Hepatocyte (in vitro differentiated cells): ENCODE data around the gene STAT4. TPM values are rescaled to one million over a fixed set of nuclear protein-coding genes. Genes with fewer than 3 reads are reported as not detected.

Experiments used
- DNase-seq: peaks from one replicate; pipeline ENCODE4 v3.0.0-alpha.2; 2016; ENCODE audit warnings: low spot score
- H2AFZ ChIP-seq: fragments of 200-600 bp; sonication (generic); 2 replicates; pipeline ENCODE4 v1.6.0; 2016; ENCODE audit warnings: antibody characterized with exemption, mild to moderate bottlenecking
- H3K27ac ChIP-seq: fragments of 200-600 bp; sonication (generic); 2 replicates; pipeline ENCODE4 v1.5.1; 2016; ENCODE audit warnings: mild to moderate bottlenecking
- H3K27me3 ChIP-seq: fragments of 200-600 bp; sonication (generic); 2 replicates; pipeline ENCODE4 v1.6.1; 2016
- H3K36me3 ChIP-seq: fragments of 200-600 bp; sonication (generic); replicated peaks from 2 replicates; pipeline ENCODE4 v1.5.1; 2016; ENCODE audit warnings: low read depth; ENCODE audit not compliant: insufficient read depth
- H3K4me1 ChIP-seq: fragments of 200-600 bp; sonication (generic); 2 replicates; pipeline ENCODE4 v1.5.1; 2016; ENCODE audit warnings: mild to moderate bottlenecking, moderate library complexity; ENCODE audit not compliant: insufficient read depth
- H3K4me2 ChIP-seq: fragments of 200-600 bp; sonication (generic); 2 replicates; pipeline ENCODE4 v1.6.0; 2016
- H3K4me3 ChIP-seq: fragments of 200-600 bp; sonication (generic); 2 replicates; pipeline ENCODE4 v1.5.1; 2016; ENCODE audit warnings: mild to moderate bottlenecking
- H3K79me2 ChIP-seq: fragments of 200-600 bp; sonication (generic); 2 replicates; pipeline ENCODE4 v1.6.0; 2017; ENCODE audit warnings: mild to moderate bottlenecking
- H3K9me2 ChIP-seq: fragments of 200-600 bp; sonication (generic); replicated peaks from 2 replicates; pipeline ENCODE4 v1.6.0; 2017; ENCODE audit warnings: mild to moderate bottlenecking; ENCODE audit not compliant: insufficient read depth
- H3K9me3 ChIP-seq: fragments of 200-600 bp; sonication (generic); 2 replicates; pipeline ENCODE4 v1.5.1; 2016; ENCODE audit warnings: low read depth, mild to moderate bottlenecking
- H4K20me1 ChIP-seq: fragments of 200-600 bp; sonication (generic); 2 replicates; pipeline ENCODE4 v1.6.0; 2016; ENCODE audit warnings: mild to moderate bottlenecking; ENCODE audit not compliant: insufficient read depth, poor library complexity, severe bottlenecking
- EZH2 ChIP-seq: fragments of 200-600 bp; sonication (generic); IDR thresholded peaks from 2 replicates; pipeline ENCODE4 v1.6.1; 2016; ENCODE audit warnings: antibody characterized with exemption, mild to moderate bottlenecking, borderline replicate concordance
- EZH2phosphoT487 ChIP-seq: fragments of 200-600 bp; sonication (generic); IDR thresholded peaks from one replicate; pipeline ENCODE4 v1.6.1; 2018; ENCODE audit warnings: antibody characterized with exemption, mild to moderate bottlenecking, low read depth, moderate library complexity; ENCODE audit not compliant: unreplicated experiment, severe bottlenecking
- WGBS: methylation state at CpG from one replicate; pipeline ENCODE4 v1.1.6; 2016; ENCODE audit warnings: low lambda C conversion rate; ENCODE audit errors: missing lambda C conversion rate; 5-methylcytosine and 5-hydroxymethylcytosine counted together
- polyA plus RNA-seq: library from polyadenylated mRNA; unstranded; fragments of >200 nt; fragmentation: Nextera tagmentation; extraction: Ambion mirVana; gene quantifications from 2 replicates; pipeline ENCODE4 v1.2.1, GENCODE V29; 2016
- total RNA-seq: library from RNA; depleted of rRNA; stranded (reverse); fragments of >200 nt; gene quantifications from 2 replicates; pipeline ENCODE4 v1.2.3, GENCODE V29; 2014
- TF ChIP-seq, protein P1 (sequence below): fragments of 200-600 bp; sonication (generic); IDR thresholded peaks from 2 replicates; pipeline ENCODE4 v1.5.1; 2016; ENCODE audit warnings: antibody characterized with exemption, mild to moderate bottlenecking; ENCODE audit not compliant: poor library complexity

Gene STAT4
- total and polyA plus RNA-seq, 2 experiments from 2014 or later = 1.6 to 6.6 TPM

DNA sequence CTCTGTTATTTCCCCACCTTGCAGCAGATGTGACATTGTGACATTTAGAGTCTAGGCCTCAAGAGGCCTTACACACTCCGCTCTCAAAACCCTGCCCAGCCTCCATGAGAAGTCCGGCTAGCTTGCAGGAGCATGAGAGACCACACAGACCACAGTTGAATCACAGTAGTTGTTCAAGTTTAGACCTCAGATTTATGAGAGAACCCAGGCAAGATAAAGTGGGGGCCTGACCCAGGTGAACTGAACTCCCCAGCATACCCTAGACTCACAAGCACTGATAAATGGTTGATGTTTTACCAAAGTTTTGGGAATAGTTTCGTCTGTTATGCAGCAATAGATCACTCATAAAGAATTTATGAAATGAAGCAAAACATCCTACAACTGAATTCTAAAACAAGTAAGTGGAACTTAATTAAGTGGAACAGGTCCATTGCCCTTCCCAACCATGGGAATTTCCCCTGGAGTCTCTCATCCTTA is 132.1 kb downstream of the STAT4 start:
- H3K9me3 ChIP-seq = no peaks in the 10 kb centered on the region
- 78% methylated on average over 3 of the region's 3 CpGs for WGBS
- no peak overlapping the region for H3K4me3 ChIP-seq
- TF ChIP-seq EZH2 (no peak), EZH2phosphoT487 (no peak)
- TF ChIP-seq, protein P1, sequence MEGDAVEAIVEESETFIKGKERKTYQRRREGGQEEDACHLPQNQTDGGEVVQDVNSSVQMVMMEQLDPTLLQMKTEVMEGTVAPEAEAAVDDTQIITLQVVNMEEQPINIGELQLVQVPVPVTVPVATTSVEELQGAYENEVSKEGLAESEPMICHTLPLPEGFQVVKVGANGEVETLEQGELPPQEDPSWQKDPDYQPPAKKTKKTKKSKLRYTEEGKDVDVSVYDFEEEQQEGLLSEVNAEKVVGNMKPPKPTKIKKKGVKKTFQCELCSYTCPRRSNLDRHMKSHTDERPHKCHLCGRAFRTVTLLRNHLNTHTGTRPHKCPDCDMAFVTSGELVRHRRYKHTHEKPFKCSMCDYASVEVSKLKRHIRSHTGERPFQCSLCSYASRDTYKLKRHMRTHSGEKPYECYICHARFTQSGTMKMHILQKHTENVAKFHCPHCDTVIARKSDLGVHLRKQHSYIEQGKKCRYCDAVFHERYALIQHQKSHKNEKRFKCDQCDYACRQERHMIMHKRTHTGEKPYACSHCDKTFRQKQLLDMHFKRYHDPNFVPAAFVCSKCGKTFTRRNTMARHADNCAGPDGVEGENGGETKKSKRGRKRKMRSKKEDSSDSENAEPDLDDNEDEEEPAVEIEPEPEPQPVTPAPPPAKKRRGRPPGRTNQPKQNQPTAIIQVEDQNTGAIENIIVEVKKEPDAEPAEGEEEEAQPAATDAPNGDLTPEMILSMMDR = no peak
- peaks cover 17% of the 10 kb centered on the region for H3K4me1 ChIP-seq
- H3K36me3 ChIP-seq = no peaks in the 10 kb centered on the region
- no peak overlapping the region for H3K27ac ChIP-seq
- H2AFZ ChIP-seq = no peak overlapping the region
- peaks cover 2% of the 10 kb centered on the region for H3K79me2 ChIP-seq
- H3K9me2 ChIP-seq = no peaks in the 10 kb centered on the region
- DNase-seq = no peak
- no peaks in the 10 kb centered on the region for H4K20me1 ChIP-seq
- H3K27me3 ChIP-seq = no peaks in the 10 kb centered on the region
- no peak overlapping the region for H3K4me2 ChIP-seq

DNA sequence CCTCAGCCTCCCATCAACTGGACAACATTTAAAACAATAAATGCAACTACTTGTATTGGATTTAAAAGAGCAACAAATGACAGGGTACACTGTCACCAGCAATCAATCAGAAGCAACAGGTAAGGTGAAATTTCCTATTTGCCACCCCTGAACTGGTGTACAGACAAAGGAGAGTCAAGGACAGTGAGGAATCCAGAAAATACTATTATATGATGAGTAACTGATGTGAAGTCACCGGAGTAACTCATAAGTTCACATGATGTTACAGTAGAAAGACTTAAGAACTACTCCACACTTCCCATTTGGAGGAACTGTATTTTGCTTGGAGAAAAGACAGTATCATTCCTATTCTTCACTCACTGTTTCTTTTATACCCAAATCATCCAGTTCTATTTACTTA is 132.7 kb downstream of the STAT4 start:
- DNase-seq = no peak
- Histone ChIP-seq H3K79me2 (peaks cover 8% of the 10 kb centered on the region), H3K4me1 (peaks cover 17% of the 10 kb centered on the region), H3K9me3 (no peaks in the 10 kb centered on the region), H2AFZ (no peak overlapping the region), H3K4me2 (no peak overlapping the region), H3K4me3 (no peak overlapping the region), H3K9me2 (no peaks in the 10 kb centered on the region), H3K27me3 (no peaks in the 10 kb centered on the region), H3K36me3 (no peaks in the 10 kb centered on the region), H3K27ac (no peak overlapping the region), H4K20me1 (peaks cover 3% of the 10 kb centered on the region)
- WGBS = 97% methylated on average over 1 of the region's 1 CpG
- no peak for TF ChIP-seq EZH2
- TF ChIP-seq EZH2phosphoT487 = no peak
- TF ChIP-seq, protein P1 = no peak

DNA sequence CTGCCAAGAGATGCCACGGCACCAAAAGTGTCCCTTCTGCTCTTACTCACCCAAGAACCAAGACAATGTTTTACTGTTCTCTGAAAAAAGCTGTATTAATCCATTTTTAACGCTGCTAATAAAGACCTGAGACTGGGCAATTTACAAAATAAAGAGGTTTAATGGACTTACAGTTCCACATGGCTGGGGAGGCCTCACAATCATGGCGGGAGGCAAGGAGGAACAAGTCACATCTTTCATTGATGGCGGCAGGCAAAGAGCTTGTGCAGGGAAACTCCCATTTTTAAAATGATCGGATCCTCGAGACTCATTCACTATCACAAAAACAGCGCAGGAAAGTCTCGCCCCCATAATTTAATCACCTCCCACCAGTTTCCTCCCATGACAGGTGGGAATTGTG is 135.0 kb downstream of the STAT4 start:
- H3K9me2 ChIP-seq = no peaks in the 10 kb centered on the region
- no peak overlapping the region for H3K27ac ChIP-seq
- no peak overlapping the region for H3K4me3 ChIP-seq
- TF ChIP-seq EZH2 (no peak), EZH2phosphoT487 (no peak)
- TF ChIP-seq, protein P1 = no peak
- H2AFZ ChIP-seq = no peak overlapping the region
- peaks cover 18% of the 10 kb centered on the region for H3K4me1 ChIP-seq
- no peak for DNase-seq
- H3K36me3 ChIP-seq = no peaks in the 10 kb centered on the region
- peaks cover 28% of the 10 kb centered on the region for H3K79me2 ChIP-seq
- peaks cover 4% of the 10 kb centered on the region for H4K20me1 ChIP-seq
- no peak overlapping the region for H3K4me2 ChIP-seq
- WGBS = 89% methylated on average over 8 of the region's 8 CpGs
- H3K9me3 ChIP-seq = no peaks in the 10 kb centered on the region
- H3K27me3 ChIP-seq = no peaks in the 10 kb centered on the region

DNA sequence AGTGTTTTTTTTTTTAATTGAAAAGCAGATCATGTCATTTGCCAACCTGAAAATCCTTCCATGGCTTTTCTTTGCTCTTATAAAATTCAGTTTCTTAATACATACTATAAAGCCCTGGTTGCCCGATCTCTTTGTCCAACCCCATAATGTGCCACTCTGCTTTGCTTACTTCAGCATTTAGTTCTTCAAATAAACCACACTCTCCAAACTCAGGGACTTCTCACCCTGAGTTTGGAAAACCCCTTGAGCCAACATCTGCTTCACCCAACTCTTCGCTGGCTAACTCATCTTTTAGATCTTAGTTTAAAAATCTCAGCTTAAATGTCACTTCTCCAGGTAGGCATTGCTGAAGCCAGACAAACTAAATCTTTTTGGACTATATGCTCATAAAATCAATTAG is 135.6 kb downstream of the STAT4 start:
- no peak overlapping the region for H2AFZ ChIP-seq
- H3K4me2 ChIP-seq = no peak overlapping the region
- peaks cover 4% of the 10 kb centered on the region for H4K20me1 ChIP-seq
- peaks cover 33% of the 10 kb centered on the region for H3K79me2 ChIP-seq
- H3K27ac ChIP-seq = peak overlapping the region; percentile 91
- H3K36me3 ChIP-seq = no peaks in the 10 kb centered on the region
- no peaks in the 10 kb centered on the region for H3K9me3 ChIP-seq
- H3K9me2 ChIP-seq = no peaks in the 10 kb centered on the region
- no peak for DNase-seq
- TF ChIP-seq EZH2 = no peak
- TF ChIP-seq EZH2phosphoT487 = no peak
- TF ChIP-seq, protein P1 = no peak
- H3K4me3 ChIP-seq = no peak overlapping the region
- 97% methylated on average over 2 of the region's 2 CpGs for WGBS
- H3K27me3 ChIP-seq = no peaks in the 10 kb centered on the region
- H3K4me1 ChIP-seq = peaks cover 17% of the 10 kb centered on the region
